Mucosa of descending colon (tissue), 3 donors: Measurements from ENCODE around the gene TTC12. TPM values are rescaled to one million over a fixed set of nuclear protein-coding genes. Genes with fewer than 3 reads are reported as not detected.

Experiments used
- ATAC-seq: fragments of 200-7000 bp; cut with Tn5 transposase; one replicate; pipeline ENCODE4 v1.9.1; 2020; ENCODE audit warnings: mild to moderate bottlenecking, moderate library complexity
- DNase-seq, 3 donors: peaks; one replicate each; pipeline ENCODE4 v3.0.0-alpha.2; 2020
- H3K36me3 ChIP-seq: fragments of 200-600 bp; one replicate; pipeline ENCODE4 v1.8.0; 2021; ENCODE audit warnings: low read depth, mild to moderate bottlenecking
- H3K4me1 ChIP-seq: fragments of 200-600 bp; one replicate; pipeline ENCODE4 v1.8.0; 2021; ENCODE audit warnings: low read depth, mild to moderate bottlenecking
- H3K4me3 ChIP-seq: fragments of 200-600 bp; one replicate; pipeline ENCODE4 v1.8.0; 2021; ENCODE audit warnings: mild to moderate bottlenecking
- H3K9me3 ChIP-seq: fragments of 200-600 bp; one replicate; pipeline ENCODE4 v1.8.0; 2021; ENCODE audit warnings: mild to moderate bottlenecking
- intact Hi-C, 2 donors: fragments of 100-400 bp; cut with DNase I in 1 of 2; cut with micrococcal nuclease in 1 of 2; formaldehyde crosslinking; loops; one replicate each; pipeline versions ENCODE4 v1.11.0 to v1.11.1; 2022; cut with DNase I, micrococcal nuclease
- total RNA-seq, 3 donors: library from RNA; stranded (reverse); fragmentation: NEBNext Ultra II Directional in 2 of 3; extraction: Animal tissue kit (Norgen Biotek cat#: 25700) in 2 of 3; gene quantifications; one replicate each; pipeline versions ENCODE4 v1.2.1 to v1.2.4, GENCODE V29; 2021 to 2023
- TF ChIP-seq, protein P1 (sequence below): fragments of 200-600 bp; IDR thresholded peaks from one replicate; pipeline ENCODE4 v1.8.0; 2022; ENCODE audit warnings: antibody characterized with exemption, mild to moderate bottlenecking
- donor health status: DM: no; HTN: no; CAD: no; lungs with moderate emphysema.
- donor health status: DM: no; HTN: no; CAD: no.
- donor health status: DM: no; HTN: yes; CAD: no.

The TTC12 gene
- total RNA-seq, 3 donors from 2014 or later = 13.5 to 20.7 (median 16.6) TPM

DNA sequence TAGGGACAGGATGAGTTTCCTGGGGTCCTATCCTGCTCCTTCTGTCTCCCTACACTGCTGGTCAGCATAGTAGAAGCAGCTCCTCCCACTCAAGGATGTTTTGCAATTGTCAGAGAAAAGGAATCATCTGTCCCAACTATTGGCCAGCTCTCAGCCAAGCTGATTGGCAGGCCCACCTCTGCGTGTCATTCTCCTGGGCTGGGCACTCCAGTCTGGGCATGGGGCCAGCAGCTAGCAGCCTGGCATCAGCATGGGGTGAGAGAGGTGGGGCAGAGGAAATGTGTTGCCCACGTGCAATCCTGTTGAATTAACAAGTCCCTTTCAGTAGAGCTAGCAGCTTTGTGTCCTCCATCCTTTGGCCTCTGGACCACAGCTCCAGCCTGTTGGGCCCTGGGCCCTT, 87.3 kb downstream of the TTC12 start:
- ATAC-seq (peak; percentile 90), DNase-seq (peak; percentile 70 to 83 (median 72))
- Histone ChIP-seq H3K9me3 (no peaks in the 10 kb centered on the region), H3K36me3 (no peaks in the 10 kb centered on the region), H3K4me3 (no peak overlapping the region), H3K4me1 (no peaks in the 10 kb centered on the region)
- TF ChIP-seq, protein P1, sequence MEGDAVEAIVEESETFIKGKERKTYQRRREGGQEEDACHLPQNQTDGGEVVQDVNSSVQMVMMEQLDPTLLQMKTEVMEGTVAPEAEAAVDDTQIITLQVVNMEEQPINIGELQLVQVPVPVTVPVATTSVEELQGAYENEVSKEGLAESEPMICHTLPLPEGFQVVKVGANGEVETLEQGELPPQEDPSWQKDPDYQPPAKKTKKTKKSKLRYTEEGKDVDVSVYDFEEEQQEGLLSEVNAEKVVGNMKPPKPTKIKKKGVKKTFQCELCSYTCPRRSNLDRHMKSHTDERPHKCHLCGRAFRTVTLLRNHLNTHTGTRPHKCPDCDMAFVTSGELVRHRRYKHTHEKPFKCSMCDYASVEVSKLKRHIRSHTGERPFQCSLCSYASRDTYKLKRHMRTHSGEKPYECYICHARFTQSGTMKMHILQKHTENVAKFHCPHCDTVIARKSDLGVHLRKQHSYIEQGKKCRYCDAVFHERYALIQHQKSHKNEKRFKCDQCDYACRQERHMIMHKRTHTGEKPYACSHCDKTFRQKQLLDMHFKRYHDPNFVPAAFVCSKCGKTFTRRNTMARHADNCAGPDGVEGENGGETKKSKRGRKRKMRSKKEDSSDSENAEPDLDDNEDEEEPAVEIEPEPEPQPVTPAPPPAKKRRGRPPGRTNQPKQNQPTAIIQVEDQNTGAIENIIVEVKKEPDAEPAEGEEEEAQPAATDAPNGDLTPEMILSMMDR = no peak
- intact Hi-C loops = no loop called here

DNA sequence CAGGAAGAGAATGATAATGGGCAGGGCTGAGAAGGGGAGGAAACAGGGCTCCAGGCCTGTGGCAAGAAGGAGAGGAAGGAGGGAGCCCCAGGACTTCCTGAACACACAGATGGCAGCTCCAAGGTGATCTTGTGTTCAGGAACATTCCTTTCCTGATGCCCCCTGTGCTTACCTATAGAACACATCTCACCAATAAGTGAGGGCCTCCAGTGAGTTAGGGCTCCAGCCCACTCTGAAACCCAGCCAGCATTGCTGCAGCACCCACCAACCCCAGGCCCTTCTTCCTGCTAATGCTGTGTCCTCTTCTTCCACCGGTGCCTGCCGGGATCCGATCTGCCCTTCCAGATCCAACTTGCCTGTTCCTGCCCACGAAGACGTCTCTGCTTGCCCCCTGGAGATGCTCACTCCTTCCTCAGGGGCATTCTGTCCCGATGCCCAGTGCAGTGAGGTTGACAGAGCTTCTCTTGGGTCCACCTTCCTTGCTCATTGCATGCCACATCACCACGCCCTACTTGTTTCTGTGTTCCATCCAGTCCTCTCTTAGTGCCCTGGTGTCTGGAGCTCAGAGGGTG, 90.6 kb downstream of the TTC12 start:
- H3K36me3 ChIP-seq = no peaks in the 10 kb centered on the region
- no peaks in the 10 kb centered on the region for H3K4me1 ChIP-seq
- TF ChIP-seq, protein P1 = no peak
- intact Hi-C loops = no loop called here
- ATAC-seq (no peak), DNase-seq (no peak)
- H3K4me3 ChIP-seq = no peak overlapping the region
- H3K9me3 ChIP-seq = no peaks in the 10 kb centered on the region

DNA sequence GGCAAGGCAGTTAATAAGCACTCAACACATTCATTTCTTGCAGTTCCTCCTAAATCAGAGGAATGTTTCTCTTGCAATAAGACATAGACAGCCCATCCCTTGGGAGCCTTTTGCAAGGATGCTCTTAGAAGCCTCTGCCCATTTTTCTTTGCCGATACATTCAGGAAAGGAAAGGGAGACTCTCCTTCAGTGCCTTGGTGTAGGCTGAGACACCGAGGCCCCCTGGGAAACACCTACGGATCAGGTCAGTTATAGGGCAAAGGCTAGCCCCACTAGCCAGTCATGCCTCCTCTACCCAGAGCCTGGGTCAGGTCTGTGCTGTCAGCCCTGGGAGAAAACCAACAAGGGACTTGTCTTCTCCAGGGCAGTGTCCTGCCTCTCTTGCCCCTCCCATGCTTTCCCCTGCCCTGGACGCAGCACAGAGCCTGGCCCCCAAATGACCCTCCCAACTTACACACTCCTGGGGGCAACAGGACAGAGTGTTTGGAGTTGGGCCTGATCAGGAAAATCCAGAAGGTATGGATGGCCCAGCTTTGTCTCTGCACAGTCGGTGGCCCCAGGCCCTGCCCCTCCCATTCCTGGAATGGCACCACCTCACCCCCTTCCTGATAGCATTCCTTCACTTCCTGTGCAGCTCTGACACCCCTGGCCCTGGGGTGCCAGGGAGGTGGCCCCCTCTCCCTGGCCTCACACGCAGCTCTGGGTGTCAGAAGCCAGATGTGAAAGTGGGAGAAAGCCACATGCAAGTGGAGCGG, 91.5 kb downstream of the TTC12 start:
- ATAC-seq (no peak), DNase-seq (no peak)
- H3K4me3 ChIP-seq = no peak overlapping the region
- H3K9me3 ChIP-seq = no peaks in the 10 kb centered on the region
- no peaks in the 10 kb centered on the region for H3K36me3 ChIP-seq
- TF ChIP-seq, protein P1 = no peak
- H3K4me1 ChIP-seq = no peaks in the 10 kb centered on the region
- intact Hi-C loops = no loop called here

DNA sequence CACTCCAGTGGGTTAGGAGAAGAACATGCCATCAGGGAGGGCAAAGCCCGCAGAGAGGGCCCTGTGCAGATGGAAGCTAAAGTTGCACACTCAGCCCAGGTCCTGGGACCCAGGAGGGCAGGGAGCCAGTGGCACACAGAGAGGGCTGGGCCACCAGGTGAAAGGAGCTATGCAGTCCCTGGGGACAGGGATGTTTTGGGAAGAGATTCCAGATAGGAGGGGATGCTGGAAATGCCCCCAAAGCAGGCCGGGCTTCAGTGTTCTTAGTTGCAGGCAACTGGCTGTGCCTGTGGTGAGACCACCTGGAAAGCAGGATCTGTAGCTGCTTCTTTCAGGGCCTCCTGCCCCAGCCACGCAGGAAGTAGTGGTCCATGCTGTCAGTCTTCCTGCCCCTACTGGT, 92.8 kb downstream of the TTC12 start:
- DNase-seq = no peak
- TF ChIP-seq, protein P1 = no peak
- Histone ChIP-seq H3K4me3 (no peak overlapping the region), H3K9me3 (no peaks in the 10 kb centered on the region), H3K36me3 (no peaks in the 10 kb centered on the region), H3K4me1 (no peaks in the 10 kb centered on the region)
- intact Hi-C loops = no loop called here
- no peak for ATAC-seq

DNA sequence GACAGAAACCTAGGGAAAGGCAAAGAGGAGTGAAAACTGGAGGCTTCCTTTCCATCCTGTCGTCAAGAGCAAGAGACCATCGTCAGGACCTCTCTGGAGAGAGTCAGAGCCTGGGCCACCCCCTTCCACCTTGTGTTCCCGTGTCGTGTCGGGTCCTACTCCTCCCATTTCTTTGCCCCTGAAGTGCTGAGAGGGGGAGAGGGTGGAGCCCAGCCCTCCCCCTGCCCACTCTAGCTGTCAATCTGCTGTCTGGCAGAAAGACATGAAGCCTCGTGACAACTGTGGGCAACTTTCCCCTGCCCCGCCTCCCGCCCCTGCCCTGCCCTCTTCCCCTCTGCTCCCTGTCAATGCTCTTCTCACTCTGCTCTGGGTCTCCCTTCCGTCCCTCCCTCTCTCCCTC, 93.8 kb downstream of the TTC12 start:
- ATAC-seq = no peak
- H3K9me3 ChIP-seq = no peaks in the 10 kb centered on the region
- no peaks in the 10 kb centered on the region for H3K36me3 ChIP-seq
- intact Hi-C loops = no loop called here
- no peak overlapping the region for H3K4me3 ChIP-seq
- TF ChIP-seq, protein P1 = no peak
- no peaks in the 10 kb centered on the region for H3K4me1 ChIP-seq
- no peak for DNase-seq
